ENCODE measurements around the gene PCDH9.

DNA sequence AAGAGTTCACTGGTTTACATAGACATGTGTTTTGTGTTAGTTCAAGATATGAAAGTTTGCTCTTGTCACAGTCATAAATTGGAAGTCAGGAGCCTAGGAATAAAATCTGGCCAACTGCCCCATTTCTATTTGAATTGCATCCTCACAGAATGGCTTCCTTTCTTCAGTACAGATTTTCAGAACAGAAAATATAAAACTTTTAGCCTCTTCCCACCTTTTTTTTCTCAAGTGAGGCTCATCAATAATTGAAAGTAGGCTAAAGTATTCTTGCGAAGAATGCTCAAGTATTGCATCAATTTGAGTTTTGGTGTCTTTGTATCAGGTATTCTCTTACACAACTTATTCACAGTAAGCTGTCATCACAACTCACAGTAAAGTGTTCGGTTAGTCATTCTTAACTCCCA is 802.7 kb downstream of the PCDH9 start:
- TF ChIP-seq, protein P1, sequence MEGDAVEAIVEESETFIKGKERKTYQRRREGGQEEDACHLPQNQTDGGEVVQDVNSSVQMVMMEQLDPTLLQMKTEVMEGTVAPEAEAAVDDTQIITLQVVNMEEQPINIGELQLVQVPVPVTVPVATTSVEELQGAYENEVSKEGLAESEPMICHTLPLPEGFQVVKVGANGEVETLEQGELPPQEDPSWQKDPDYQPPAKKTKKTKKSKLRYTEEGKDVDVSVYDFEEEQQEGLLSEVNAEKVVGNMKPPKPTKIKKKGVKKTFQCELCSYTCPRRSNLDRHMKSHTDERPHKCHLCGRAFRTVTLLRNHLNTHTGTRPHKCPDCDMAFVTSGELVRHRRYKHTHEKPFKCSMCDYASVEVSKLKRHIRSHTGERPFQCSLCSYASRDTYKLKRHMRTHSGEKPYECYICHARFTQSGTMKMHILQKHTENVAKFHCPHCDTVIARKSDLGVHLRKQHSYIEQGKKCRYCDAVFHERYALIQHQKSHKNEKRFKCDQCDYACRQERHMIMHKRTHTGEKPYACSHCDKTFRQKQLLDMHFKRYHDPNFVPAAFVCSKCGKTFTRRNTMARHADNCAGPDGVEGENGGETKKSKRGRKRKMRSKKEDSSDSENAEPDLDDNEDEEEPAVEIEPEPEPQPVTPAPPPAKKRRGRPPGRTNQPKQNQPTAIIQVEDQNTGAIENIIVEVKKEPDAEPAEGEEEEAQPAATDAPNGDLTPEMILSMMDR (IDR thresholded peaks at IDR 0.05; ENCODE audit: insufficient read depth, low read depth, low read length): no peak
- no peak for TF ChIP-seq EZH2 (IDR thresholded peaks at IDR 0.05; ENCODE audit: insufficient read depth, low read length)

Data from astrocyte (in vitro differentiated cells and primary cell).